OCI-LY1 (cell line): Measurements from ENCODE around the gene OR52N4.

Experiments
- CTCF ChIP-seq: fragments of 200-600 bp; sonication (generic), shearing (Covaris generic); IDR thresholded peaks from 2 replicates; pipeline ENCODE4 v1.5.1; 2017; ENCODE audit warnings: mild to moderate bottlenecking, antibody characterized with exemption, low read length, moderate library complexity, mixed read lengths
- EZH2 ChIP-seq: fragments of 200-600 bp; sonication (generic), shearing (Covaris generic); IDR thresholded peaks from 2 replicates; pipeline ENCODE4 v1.8.0; 2017; ENCODE audit warnings: borderline replicate concordance, mixed run types, mild to moderate bottlenecking, antibody characterized with exemption, low read length, moderate library complexity, mixed read lengths

- TF ChIP-seq CTCF (no peak), EZH2 (no peak)
Observed at GRCh38 chr11:5713695-5714094, 40.3 kb upstream of the OR52N4 start.
